VCaP (cell line): ENCODE results near the gene MRI1.
"Not testable (repeated sequence)": the region's sequence is repeated elsewhere in the genome, so short reads cannot be mapped to it uniquely, and the experiment has no call there.

Experiments
- H3K27ac ChIP-seq: fragments of 450-650 bp; 2 replicates; pipeline ENCODE4 v1.5.1; 2017
- CTCF ChIP-seq: fragments of 450-650 bp; conservative IDR thresholded peaks from 2 replicates; pipeline ENCODE4 v1.5.1; 2017; ENCODE audit warnings: mild to moderate bottlenecking, moderate library complexity

The MRI1 gene

GRCh38 chr19:13783565-13784500 is 19.5 kb downstream of the MRI1 start:
- no peak overlapping the region for H3K27ac ChIP-seq
- TF ChIP-seq CTCF, result no peak

- peak; percentile 79 for TF ChIP-seq CTCF
- H3K27ac ChIP-seq, result no peak overlapping the region
These were observed 20.6 kb downstream of the MRI1 start for GRCh38 chr19:13784731-13785452.

GRCh38 chr19:13788991-13789390 is 24.7 kb downstream of the MRI1 start:
- no peak overlapping the region for H3K27ac ChIP-seq
- no peak for TF ChIP-seq CTCF

- H3K27ac ChIP-seq, result no peak overlapping the region
- TF ChIP-seq CTCF, result no peak
These were observed 26.0 kb downstream of the MRI1 start for GRCh38 chr19:13790354-13790753.

- H3K27ac ChIP-seq, result not testable (repeated sequence)
These were observed 29.0 kb downstream of the MRI1 start for GRCh38 chr19:13793317-13793716.

GRCh38 chr19:13794398-13794756 is 30.1 kb downstream of the MRI1 start:
- no peak for TF ChIP-seq CTCF
- peak overlapping the region; percentile 83; the same call in 1 of the 2 replicates for H3K27ac ChIP-seq

- no peak for TF ChIP-seq CTCF
- H3K27ac ChIP-seq, result peak within 1 kb of the TSS; percentile 83; the same call in 1 of the 2 replicates
These were observed 30.7 kb downstream of the MRI1 start, which contains the start of gene ZSWIM4 for GRCh38 chr19:13794757-13795589. TSS of gene ZSWIM4 (plus strand) at chr19:13795443. CDS start at chr19:13795649, 206 bp downstream.
